HEK293 (cell line): ENCODE measurements around the gene PRR35.

ENCODE experiments used
- CTCF ChIA-PET: fragments of 350-600 bp; formaldehyde crosslinking; extraction: SDS; loops from one replicate; lab custom pipeline; 2021; ENCODE audit warnings: antibody characterized with exemption; lab: Yijun Ruan, JAX
- POLR2A ChIA-PET: fragments of 300-600 bp; formaldehyde crosslinking; extraction: SDS; loops from one replicate; lab custom pipeline; 2020; ENCODE audit warnings: antibody characterized with exemption, inconsistent platforms; lab: Yijun Ruan, JAX
- H3K27ac ChIP-seq: fragments of 200-500 bp; sonication (Bioruptor generic); 2 replicates; pipeline ENCODE4 v1.5.1; 2014; ENCODE audit warnings: low read depth, low read length, control low read depth, inconsistent platforms; ENCODE audit errors: extremely low read depth
- H3K36me3 ChIP-seq, 2 experiments: fragments of 200-500 bp in 1 of 2; sonication (Bioruptor generic) in 1 of 2; 1 replicate in 1 of 2; 2 replicates in 1 of 2; pipeline ENCODE4 v1.5.1; 2014 to 2017; ENCODE audit warnings: inconsistent platforms in 2 of 2, low read length in 2 of 2; ENCODE audit not compliant: control insufficient read depth in 2 of 2, insufficient read depth in 1 of 2
- H3K4me1 ChIP-seq: fragments of 200-500 bp; sonication (Bioruptor generic); 2 replicates; pipeline ENCODE4 v1.5.1; 2014; ENCODE audit warnings: mild to moderate bottlenecking, low read length, inconsistent platforms; ENCODE audit not compliant: control insufficient read depth, insufficient read depth
- H3K4me3 ChIP-seq: 2 replicates; pipeline ENCODE4 v1.5.1; 2011; ENCODE audit warnings: low read depth, mild to moderate bottlenecking, control low read depth, low read length, moderate library complexity
- H3K9me3 ChIP-seq: fragments of 200-500 bp; sonication (Bioruptor generic); 2 replicates; pipeline ENCODE4 v1.5.1; 2014; ENCODE audit warnings: low read depth, low read length, inconsistent platforms; ENCODE audit not compliant: control insufficient read depth, insufficient read depth
- EGR2 ChIP-seq: fragments of 450-650 bp; formaldehyde crosslinking; IDR thresholded peaks from 2 replicates; pipeline ENCODE4 v1.5.1; 2016; ENCODE audit warnings: low read depth, missing biosample characterization, missing genetic modification characterization
- KLF1 ChIP-seq: fragments of 450-650 bp; formaldehyde crosslinking; IDR thresholded peaks from 2 replicates; pipeline ENCODE4 v1.5.1; 2016; ENCODE audit warnings: missing biosample characterization, missing genetic modification characterization
- KLF10 ChIP-seq: fragments of 450-650 bp; IDR thresholded peaks from 2 replicates; pipeline ENCODE4 v1.5.1; 2018; ENCODE audit warnings: missing biosample characterization, mild to moderate bottlenecking, missing genetic modification characterization
- PRDM4 ChIP-seq: fragments of 450-650 bp; formaldehyde crosslinking; IDR thresholded peaks from 2 replicates; pipeline ENCODE4 v1.5.1; 2017; ENCODE audit warnings: missing biosample characterization, missing genetic modification characterization
- PRDM6 ChIP-seq: fragments of 450-650 bp; formaldehyde crosslinking; IDR thresholded peaks from 2 replicates; pipeline ENCODE4 v1.5.1; 2017; ENCODE audit warnings: missing biosample characterization, missing genetic modification characterization
- ZNF280C ChIP-seq: fragments of 450-650 bp; formaldehyde crosslinking; IDR thresholded peaks from 2 replicates; pipeline ENCODE4 v1.5.1; 2016; ENCODE audit warnings: missing biosample characterization, missing genetic modification characterization
- ZNF37A ChIP-seq: fragments of 450-650 bp; IDR thresholded peaks from 2 replicates; pipeline ENCODE4 v1.5.1; 2018; ENCODE audit warnings: missing biosample characterization, missing genetic modification characterization
- ZNF692 ChIP-seq: fragments of 450-650 bp; formaldehyde crosslinking; IDR thresholded peaks from 2 replicates; pipeline ENCODE4 v1.5.1; 2016; ENCODE audit warnings: missing biosample characterization, missing genetic modification characterization
- ZNF704 ChIP-seq: fragments of 450-650 bp; formaldehyde crosslinking; IDR thresholded peaks from 2 replicates; pipeline ENCODE4 v1.5.1; 2016; ENCODE audit warnings: missing biosample characterization, missing genetic modification characterization

Gene PRR35

GRCh38 chr16:536746-537145 lies 23.4 kb upstream of the PRR35 start:
- no peak overlapping the region for H3K27ac ChIP-seq
- H3K4me1 ChIP-seq: no peaks in the 10 kb centered on the region
- peaks cover 0 to 50% of the 10 kb centered on the region in 2 experiments; a peak in 2 of 3 replicates for H3K36me3 ChIP-seq
- no peak for TF ChIP-seq PRDM6 (tag by site-specific recombination)
- TF ChIP-seq KLF10 (tag by site-specific recombination): no peak
- TF ChIP-seq PRDM4: no peak
- TF ChIP-seq ZNF692 (tag by site-specific recombination): no peak
- TF ChIP-seq ZNF37A: no peak
- no peak for TF ChIP-seq ZNF280C (tag by site-specific recombination)
- ChIA-PET POLR2A (interaction anchor here (1.5 kb wide), 1 partner anchor 9 kb away, joined by 5 read pairs; the partner anchor contains the start of gene CAPN15), CTCF (interaction anchor here (0.5 to 0.6 kb wide), 2 partner anchors 69 to 136 kb away, joined by 3 read pairs; no protein-coding TSS in a partner anchor)
- H3K4me3 ChIP-seq: no peak overlapping the region
- H3K9me3 ChIP-seq: no peaks in the 10 kb centered on the region

GRCh38 chr16:537415-538335 lies 22.5 kb upstream of the PRR35 start:
- Histone ChIP-seq H3K9me3 (no peaks in the 10 kb centered on the region), H3K4me3 (no peak overlapping the region), H3K27ac (no peak overlapping the region)
- POLR2A ChIA-PET: interaction anchor here (1.5 kb wide), 1 partner anchor 10 kb away, joined by 5 read pairs; the partner anchor contains the start of gene CAPN15
- TF ChIP-seq EGR2 (tag by site-specific recombination) (0 out of 2 replicates have a peak, but pooled peaks have one; percentile 15), ZNF704 (tag by site-specific recombination) (no peak), KLF1 (tag by site-specific recombination) (peak; percentile 83)
- TF ChIP-seq, all 188 proteins: peak for 2
- Histone ChIP-seq H3K4me1 (no peaks in the 10 kb centered on the region), H3K36me3 (peaks cover 0 to 54% of the 10 kb centered on the region in 2 experiments; a peak in 2 of 3 replicates)
- CTCF ChIA-PET: interaction anchor here (0.6 kb wide), 2 partner anchors 137 to 146 kb away, joined by 3 to 5 read pairs; no protein-coding TSS in a partner anchor
